IPS-NIHi11 (cell line): Measurements from ENCODE around the gene PLSCR3.

Experiments used
- DNase-seq: peaks from one replicate; pipeline ENCODE4 v3.0.0; 2012; ENCODE audit warnings: mixed read lengths, low spot score

Gene PLSCR3

DNA sequence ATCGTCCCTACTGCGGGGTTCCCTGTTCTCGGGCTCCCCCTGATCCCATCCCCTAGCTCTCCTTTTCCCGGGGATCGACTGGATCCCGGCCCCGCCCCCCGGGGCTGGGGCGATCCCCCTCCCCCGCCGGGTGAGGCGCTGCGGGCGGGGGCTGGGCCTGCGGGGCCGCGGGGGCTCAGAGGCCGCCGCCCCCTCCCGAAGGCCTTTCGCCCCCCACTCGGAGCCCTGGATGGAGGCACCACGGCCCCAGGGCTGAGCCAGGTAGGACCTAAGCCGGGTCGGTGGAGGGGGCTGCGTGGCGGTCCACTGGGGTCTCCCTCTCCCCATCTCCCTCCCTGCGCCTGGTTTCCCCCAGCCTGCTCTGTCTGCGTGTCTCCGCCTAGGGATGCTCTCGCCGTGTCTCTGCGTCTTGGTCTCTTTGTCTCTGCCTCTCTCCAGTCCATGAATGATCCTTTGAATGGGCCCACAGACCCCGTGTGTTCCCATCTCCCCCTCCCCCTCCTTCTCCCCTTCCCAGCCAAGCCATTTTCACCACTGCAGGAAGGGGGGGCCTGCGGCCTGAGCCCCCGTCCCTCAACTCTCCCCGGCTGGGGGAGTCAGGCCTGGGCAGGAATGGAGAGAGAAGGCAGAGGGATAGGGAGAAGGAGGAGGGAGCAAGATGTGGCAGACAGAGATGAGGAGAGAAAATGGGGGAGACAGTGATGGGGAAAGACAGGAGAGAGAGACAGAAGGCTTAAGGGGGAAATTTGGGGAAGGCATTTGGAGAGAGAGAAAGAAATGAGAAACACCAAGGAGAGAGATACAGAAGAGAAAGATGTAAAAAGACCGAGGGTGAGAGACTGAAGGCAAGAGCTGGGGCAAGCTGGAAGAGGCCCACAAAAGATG is 11.3 kb upstream of the PLSCR3 start:
- peak; percentile 60 for DNase-seq

DNA sequence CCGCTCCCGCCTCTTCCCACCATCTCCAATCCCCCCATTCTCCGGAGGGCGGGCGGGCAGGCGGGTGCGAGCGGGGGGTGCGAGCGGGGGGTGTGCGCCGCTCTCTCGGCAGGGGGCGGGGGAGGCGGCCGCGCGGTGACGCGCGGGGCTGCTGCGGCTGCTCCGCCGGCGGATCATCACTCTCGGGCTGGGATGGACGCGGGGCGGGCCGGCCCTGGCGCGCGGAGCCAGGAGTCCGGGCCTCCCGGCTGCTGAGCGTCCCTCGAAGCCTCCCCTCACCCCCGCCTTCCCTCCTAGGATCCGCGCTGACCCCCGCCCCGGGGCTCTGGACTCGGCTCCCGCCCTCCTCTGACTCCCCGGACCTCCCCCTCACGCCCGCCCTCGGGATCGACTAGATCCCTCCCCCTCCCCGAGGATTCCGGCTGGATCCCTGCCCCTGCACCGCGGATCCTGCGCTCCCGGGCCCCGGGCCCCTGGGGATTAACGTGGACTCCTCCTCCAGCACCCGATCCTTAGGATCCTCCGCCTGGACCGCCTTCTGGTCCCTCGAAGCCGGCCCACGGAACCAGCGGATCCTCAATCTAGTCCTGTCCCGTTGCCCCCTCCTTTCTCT is 10.5 kb upstream of the PLSCR3 start:
- peak; percentile 75 for DNase-seq

- peak; percentile 88 for DNase-seq
These were observed 9.8 kb upstream of the PLSCR3 start, which contains the start of gene TMEM256 for GRCh38 chr17:7403977-7404736. Gene TMEM256, minus strand, starts transcription at chr17:7404097. Its CDS starts 13 bp downstream, at chr17:7404084.

DNA sequence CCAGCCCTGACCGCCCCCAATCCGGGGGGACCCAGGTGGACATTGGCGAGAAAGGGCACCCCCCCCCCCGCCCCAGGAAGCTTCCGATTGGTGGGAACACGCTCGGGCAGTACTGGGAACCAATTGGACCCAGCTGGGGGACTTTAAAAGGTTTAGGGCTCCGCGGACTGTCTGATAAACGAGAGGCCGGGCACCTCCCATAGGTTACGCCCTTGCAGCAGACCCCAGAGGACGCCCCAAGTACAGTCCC is 9.3 kb upstream of the PLSCR3 start:
- peak; percentile 80 for DNase-seq

DNA sequence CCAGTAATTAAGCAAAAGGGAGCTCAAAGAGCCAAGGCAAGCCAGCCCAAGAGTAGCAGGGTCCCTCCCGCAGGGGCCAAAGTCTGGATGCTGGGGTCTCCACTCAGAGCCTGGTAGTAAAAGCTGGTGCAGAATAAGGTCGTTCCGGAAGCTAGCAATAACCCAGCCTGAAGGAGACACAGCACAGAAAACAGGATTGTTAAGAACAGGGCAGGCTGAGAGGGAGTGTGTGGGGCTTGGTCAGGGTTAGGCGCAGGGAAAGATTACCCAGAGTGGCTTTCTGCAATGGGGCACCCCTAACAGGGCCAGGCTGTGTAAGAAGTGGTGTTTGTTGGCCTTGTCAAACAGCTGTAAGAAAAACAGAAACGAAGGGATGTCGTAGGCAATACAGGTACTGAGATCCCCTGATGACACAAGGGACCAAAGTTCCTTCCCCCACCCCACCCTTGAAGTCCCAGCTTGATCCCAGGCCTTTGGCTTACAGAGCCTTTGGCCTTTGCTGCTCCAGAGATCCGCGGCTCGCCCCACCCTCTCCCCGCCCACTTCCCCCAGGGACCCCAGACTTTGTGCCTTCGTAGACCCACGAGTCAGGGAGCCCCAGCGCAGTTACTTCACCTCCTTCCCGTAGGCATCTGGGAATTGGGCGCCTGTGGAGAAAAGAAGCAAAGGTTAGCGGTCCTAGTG is 8.9 kb upstream of the PLSCR3 start:
- no peak for DNase-seq

- DNase-seq, result no peak
These were observed 4.3 kb upstream of the PLSCR3 start for GRCh38 chr17:7398612-7399011.

DNA sequence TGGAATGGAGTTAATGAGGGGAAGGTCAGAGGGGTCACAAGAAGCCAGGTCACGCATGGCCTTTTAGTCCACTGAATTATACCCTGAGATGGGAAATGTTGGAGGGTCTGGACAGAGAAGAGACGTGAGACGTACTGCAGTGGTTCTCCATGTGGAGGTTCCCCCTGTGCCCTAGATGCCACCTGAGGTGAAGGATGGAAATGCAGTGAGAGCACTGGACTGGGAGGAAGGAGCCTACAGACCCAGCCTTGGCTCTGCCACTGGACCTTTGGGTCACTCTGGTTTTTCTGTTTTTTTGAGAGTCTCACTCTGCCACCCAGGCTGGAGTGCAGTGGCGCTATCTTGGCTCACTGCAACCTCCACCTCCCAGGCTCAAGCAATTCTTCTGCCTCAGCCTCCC is 1.8 kb upstream of the PLSCR3 start:
- no peak for DNase-seq

DNA sequence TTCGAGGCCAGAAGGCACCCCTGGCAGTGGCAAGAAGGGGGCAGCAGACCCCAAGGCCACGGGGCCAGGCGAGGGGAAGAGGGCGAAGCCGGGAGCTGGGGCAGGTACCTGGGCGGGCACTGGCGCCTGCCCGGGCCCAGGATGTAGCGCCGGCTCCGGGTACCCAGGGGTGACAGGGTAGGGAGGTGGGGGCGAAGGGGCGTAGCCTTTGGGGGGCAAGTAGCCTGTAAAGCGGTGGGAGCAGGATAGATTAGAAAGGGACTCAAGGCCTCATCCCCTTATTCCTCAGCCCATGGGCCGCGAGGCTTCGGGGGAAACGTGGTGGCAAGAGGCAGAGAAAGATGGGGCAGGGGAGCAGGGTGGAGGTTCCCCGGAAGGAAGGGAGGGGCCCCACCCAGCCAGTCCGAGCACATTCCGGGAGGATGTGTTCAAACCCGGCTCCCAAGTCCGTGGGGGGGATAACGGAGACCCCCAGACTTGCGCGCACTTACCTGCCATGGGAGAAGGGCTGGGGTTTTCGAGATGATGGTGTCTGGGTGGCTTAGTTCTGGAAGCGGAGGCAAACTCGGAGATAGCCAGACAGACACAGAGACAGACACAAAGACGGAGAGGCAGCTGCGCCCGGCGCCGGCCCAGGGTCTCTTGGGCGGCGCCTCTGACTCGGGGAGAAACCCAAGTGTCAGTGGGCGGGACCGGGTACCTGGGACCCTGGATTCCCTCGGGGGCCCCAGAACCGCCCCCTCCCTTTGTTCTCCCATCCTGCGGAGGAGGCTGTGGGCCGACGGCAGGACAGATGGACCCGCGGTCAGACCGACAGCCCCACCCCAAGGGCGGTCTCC is 493 bp downstream of the PLSCR3 start:
- DNase-seq, result peak; percentile 86

DNA sequence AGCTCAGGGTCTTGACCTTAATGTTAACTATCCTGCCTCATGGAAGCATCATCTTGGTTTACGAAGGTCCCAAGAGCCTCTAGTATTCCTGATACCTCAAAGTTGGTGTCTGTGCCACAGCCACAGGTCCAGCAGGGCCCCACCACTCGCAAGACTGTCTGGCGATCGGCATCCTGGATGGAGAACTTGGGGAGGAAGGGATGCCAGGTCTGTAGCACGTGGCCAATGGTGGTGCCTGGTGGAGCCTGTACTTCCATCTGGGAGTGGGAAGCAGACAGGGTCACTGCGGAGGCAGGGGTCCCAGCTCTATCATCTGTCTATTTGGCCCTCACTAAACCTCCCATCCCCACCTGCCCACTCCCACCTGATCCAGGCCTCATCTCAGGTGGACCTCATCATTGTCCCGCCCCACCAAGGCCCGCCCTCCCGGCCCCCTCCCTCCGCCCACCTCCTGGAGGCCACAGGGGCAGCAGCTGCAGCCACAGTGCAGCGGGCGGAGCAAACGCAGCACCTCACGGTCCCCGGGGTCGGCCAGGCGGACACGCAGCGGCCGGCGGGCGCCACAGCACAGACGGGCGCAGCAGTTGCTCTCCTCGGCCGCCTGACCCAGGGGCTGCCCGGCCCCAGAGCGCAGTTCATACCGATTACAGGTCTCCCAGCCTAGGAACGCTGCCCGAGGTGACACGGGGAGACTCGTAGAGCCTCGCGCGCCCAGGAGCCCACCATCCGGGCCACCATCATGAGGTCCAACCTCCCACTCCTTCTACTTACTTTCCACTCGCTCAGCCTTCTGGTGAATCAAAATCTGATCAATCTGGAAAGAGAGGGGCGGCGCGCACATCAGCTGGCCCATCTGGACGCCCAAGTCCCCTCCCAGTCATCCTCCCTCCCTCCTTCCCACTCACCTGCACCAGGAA is 1.4 kb downstream of the PLSCR3 start:
- no peak for DNase-seq

GRCh38 chr17:7391307-7391706 is 3.0 kb downstream of the PLSCR3 start:
- DNase-seq, result no peak

GRCh38 chr17:7389924-7390910 is 4.1 kb downstream of the PLSCR3 start:
- DNase-seq, result no peak

DNA sequence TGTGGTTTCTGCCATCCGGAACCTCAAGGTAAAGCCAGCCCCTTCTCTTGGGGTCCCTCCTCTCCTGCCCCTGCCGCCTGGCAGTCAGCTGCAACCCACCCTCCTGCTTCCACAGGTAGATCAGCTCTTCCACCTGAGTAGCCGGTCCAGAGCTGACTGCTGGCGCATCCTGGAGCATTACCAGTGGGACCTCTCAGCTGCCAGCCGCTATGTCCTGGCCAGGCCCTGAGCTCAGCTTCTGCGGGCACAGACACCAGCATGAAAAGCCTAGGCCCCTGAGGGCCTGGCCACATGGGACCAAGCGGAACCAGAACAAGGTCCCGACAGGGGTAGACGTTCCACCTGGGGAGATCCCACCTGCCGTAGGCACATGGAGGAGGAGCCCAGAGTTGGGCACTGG is 5.5 kb downstream of the PLSCR3 start:
- no peak for DNase-seq

GRCh38 chr17:7384489-7385081 is 9.7 kb downstream of the PLSCR3 start:
- no peak for DNase-seq

DNA sequence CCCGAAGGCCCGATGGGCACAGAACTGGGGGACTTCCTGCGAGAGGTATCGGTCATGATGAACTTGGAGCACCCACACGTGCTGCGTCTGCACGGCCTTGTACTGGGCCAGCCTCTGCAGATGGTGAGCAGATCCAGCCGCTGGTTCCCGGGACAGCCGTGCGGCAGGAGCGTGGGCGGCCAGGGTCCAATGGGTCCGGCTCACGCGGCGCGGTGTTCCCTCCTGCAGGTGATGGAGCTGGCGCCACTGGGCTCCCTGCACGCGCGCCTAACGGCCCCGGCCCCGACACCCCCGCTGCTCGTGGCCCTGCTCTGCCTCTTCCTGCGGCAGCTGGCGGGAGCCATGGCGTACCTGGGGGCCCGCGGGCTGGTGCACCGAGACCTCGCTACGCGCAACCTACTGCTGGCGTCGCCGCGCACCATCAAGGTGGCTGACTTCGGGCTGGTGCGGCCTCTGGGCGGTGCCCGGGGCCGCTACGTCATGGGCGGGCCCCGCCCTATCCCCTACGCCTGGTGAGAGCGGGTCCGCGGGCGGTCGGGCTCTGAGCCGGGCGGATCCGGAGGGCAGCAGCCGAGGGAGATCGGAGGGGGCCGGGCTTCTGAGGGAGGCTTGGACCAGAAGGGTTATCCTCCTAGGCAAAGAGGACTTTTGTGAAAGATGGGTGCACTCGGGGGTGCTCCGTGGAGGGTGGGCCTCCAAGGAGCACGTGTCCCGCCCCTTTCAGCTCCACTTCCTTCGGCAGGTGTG is 10.4 kb downstream of the PLSCR3 start:
- DNase-seq, result peak; percentile 97

DNA sequence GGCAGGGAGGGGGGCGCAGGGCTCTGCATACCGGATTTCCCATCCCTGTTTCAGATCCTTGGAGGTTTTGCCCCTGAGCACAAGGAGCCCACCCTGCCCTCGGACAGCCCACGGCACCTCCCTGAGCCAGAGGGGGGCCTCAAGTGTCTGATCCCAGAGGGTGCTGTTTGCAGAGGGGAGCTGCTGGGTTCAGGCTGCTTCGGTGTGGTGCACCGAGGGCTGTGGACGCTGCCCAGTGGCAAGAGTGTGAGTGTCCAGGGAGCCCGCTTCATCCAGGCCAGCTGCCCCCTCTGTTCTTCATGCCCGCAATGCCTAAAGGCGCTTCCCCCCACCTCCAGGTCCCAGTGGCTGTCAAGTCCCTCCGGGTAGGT is 11.0 kb downstream of the PLSCR3 start:
- no peak for DNase-seq

- no peak for DNase-seq
These were observed 11.4 kb downstream of the PLSCR3 start for GRCh38 chr17:7382901-7383300.

DNA sequence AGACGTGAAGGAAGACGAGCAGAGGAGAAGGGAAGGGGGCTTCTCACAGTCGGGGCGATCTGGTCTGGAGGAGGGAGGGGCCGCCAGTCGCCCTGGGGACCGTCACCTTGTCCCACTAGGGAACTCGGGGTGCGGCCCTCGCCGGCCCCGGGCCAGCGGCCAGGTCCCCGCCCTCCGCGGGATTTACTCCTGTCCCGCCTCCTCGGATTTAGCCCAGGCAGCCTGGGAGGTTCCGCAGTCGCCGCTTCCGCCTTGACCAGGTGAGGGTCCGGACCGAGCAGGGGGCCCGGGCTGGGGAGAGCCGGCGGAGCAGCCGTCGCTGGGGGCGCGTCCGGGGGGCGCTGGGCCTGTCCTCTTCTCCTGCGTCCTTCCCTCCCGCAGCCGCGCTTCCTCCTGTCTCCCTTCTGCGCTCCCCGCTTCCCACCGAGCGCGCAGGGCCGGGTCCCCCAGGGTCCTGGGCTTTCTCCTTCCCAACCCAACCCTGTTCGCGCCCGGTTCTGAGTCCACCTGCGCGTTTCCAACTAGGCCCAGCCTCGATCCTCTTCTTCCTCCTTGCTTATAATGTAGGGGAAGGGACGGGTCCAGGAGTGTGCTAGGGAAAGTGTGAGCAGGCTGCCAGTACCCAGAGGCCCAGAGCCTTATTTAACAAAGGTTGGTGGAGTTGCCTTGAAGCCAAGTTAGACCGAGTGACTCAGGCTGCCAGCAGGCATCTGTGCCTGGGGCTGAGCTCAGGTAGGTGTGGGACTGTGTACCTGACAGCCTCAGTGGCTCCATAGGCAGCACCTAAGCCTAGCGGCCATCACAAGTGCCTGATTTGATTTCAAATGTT is 13.3 kb downstream of the PLSCR3 start, which contains the start of gene TNK1:
TSS of gene TNK1 (plus strand) at position 235 of the 829 bp plus-strand sequence. CDS start 1,838 bp downstream, outside the sequence.
- peak; percentile 81 for DNase-seq
